Measurements from ENCODE around the gene INTS1. TPM values are rescaled to one million over a fixed set of nuclear protein-coding genes. Genes with fewer than 3 reads are reported as not detected.

INTS1 gene
- total RNA-seq, 2 experiments from 2014 or later, result 86.4 to 92.5 TPM

- DNase-seq, result no peak
- Mint-ChIP-seq H3K4me3 (no peak overlapping the region), H3K27ac (no peak overlapping the region), H3K36me3 (peaks cover 20% of the 10 kb centered on the region), H3K4me1 (ENCODE audit: low read depth) (peaks cover 5% of the 10 kb centered on the region), H3K9me3 (no peaks in the 10 kb centered on the region), H3K27me3 (no peaks in the 10 kb centered on the region)
- ChIA-PET CTCF (no interaction called here), POLR2A (no interaction called here)
- intact Hi-C loops (cut with micrococcal nuclease), result no loop called here
These were observed 7.5 kb downstream of the INTS1 start for GRCh38 chr7:1496531-1497292.

DNA sequence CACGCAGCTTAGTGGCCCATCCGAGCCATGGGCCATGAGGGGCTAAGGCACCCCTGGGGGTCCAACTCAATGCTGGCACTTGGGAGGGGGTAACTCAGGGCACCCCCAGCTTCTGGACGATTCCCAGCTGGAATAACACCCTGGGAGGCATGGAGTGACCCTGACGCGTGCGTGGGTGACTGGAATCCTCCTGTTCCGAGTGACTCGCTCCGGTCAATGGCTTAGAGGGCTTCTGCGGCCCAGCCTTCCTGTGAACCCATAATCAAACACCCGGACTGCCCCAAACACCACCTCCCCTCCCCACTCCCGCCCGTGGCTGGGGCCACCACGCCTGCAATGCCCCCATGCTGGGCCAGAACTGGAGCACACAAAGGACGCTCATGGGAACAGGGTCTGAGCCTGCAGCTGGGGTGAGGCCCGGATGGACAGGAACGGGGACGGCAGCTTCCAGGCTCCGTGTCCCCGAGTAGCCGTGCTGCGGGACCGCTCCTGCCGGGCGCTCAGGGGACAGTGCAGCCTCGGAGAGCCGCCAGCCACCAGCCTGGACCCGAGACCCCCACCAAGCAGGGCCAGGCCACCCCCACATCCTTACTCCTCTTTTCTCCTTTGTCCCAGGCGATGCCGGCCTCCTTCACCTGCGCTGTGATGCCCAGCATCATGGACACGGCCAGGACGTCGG is 8.5 kb downstream of the INTS1 start:
- Mint-ChIP-seq H3K4me3 (no peak overlapping the region), H3K4me1 (ENCODE audit: low read depth) (peaks cover 4% of the 10 kb centered on the region), H3K27ac (no peak overlapping the region), H3K36me3 (peaks cover 19% of the 10 kb centered on the region), H3K9me3 (no peaks in the 10 kb centered on the region), H3K27me3 (no peaks in the 10 kb centered on the region)
- ChIA-PET POLR2A (no interaction called here), CTCF (no interaction called here)
- DNase-seq, result no peak
- intact Hi-C loops (cut with micrococcal nuclease), result no loop called here

- intact Hi-C loops (cut with micrococcal nuclease), result no loop called here
- Mint-ChIP-seq H3K27ac (no peak overlapping the region), H3K4me3 (no peak overlapping the region), H3K36me3 (peaks cover 18% of the 10 kb centered on the region), H3K27me3 (no peaks in the 10 kb centered on the region), H3K4me1 (ENCODE audit: low read depth) (no peaks in the 10 kb centered on the region), H3K9me3 (no peaks in the 10 kb centered on the region)
- no peak for DNase-seq
- ChIA-PET POLR2A (no interaction called here), CTCF (no interaction called here)
These were observed 9.2 kb downstream of the INTS1 start for GRCh38 chr7:1494866-1495563.

GRCh38 chr7:1494447-1494846 is 9.7 kb downstream of the INTS1 start:
- CTCF ChIA-PET, result no interaction called here
- no peak overlapping the region for H3K27ac Mint-ChIP-seq
- intact Hi-C loops (cut with micrococcal nuclease), result no loop called here
- H3K36me3 Mint-ChIP-seq, result peaks cover 21% of the 10 kb centered on the region
- POLR2A ChIA-PET, result no interaction called here
- H3K4me1 Mint-ChIP-seq (ENCODE audit: low read depth), result no peaks in the 10 kb centered on the region
- no peaks in the 10 kb centered on the region for H3K9me3 Mint-ChIP-seq
- no peak overlapping the region for H3K4me3 Mint-ChIP-seq
- no peak for DNase-seq
- no peaks in the 10 kb centered on the region for H3K27me3 Mint-ChIP-seq

DNA sequence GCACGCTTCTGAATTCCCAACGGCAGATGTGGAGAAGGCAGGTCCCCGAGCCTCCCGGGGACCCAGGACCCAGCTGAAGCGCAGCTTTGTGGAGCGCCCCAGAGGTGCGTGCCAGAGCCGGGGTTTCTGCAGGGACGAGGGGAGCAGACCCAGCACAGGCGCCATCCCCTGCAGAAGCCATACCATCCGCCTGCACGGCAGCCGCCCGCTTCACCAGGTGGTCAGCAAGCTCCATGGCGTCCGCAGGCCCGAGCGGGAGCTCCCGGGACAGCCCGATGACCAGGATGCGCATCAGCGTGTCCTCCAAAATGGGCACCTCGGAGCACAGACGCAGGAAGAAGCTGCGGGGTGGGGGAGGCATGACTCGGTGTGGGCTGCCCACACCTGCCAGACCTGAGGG is 10.6 kb downstream of the INTS1 start:
- ChIA-PET CTCF (no interaction called here), POLR2A (no interaction called here)
- Mint-ChIP-seq H3K4me3 (no peak overlapping the region), H3K27ac (no peak overlapping the region), H3K27me3 (no peaks in the 10 kb centered on the region), H3K9me3 (no peaks in the 10 kb centered on the region), H3K4me1 (ENCODE audit: low read depth) (no peaks in the 10 kb centered on the region), H3K36me3 (peaks cover 23% of the 10 kb centered on the region)
- DNase-seq, result no peak
- intact Hi-C loops (cut with micrococcal nuclease), result no loop called here

- DNase-seq, result no peak
- Mint-ChIP-seq H3K36me3 (peaks cover 28% of the 10 kb centered on the region), H3K27ac (no peak overlapping the region), H3K9me3 (no peaks in the 10 kb centered on the region), H3K4me1 (ENCODE audit: low read depth) (no peaks in the 10 kb centered on the region), H3K27me3 (no peaks in the 10 kb centered on the region), H3K4me3 (no peak overlapping the region)
- POLR2A ChIA-PET, result no interaction called here
- intact Hi-C loops (cut with micrococcal nuclease), result no loop called here
- CTCF ChIA-PET, result no interaction called here
These were observed 11.1 kb downstream of the INTS1 start for GRCh38 chr7:1493129-1493528.

DNA sequence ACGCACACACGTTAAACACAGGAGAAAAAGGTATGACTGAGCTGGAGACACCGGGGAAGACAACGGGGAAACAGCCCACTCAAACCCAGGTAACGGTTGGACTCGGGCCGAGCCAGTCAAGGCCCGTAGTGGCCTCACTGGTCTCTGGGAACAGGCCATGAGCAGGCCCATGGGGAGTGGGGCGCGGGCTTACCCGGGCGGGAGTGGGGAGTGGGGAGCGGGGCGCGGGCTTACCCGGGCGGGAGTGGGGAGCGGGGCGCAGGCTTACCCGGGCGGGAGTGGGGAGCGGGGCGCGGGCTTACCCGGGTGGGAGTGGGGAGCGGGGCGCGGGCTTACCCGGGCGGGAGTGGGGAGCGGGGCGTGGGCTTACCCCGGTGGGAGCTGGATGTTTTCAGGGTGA is 11.5 kb downstream of the INTS1 start:
- H3K27me3 Mint-ChIP-seq, result no peaks in the 10 kb centered on the region
- H3K9me3 Mint-ChIP-seq, result no peaks in the 10 kb centered on the region
- CTCF ChIA-PET, result interaction anchor here (0.7 kb wide), 1 partner anchor 18 kb away, joined by 3 read pairs; no protein-coding TSS in a partner anchor
- no peak for DNase-seq
- H3K4me3 Mint-ChIP-seq, result no peak overlapping the region
- H3K4me1 Mint-ChIP-seq (ENCODE audit: low read depth), result no peaks in the 10 kb centered on the region
- H3K27ac Mint-ChIP-seq, result no peak overlapping the region
- intact Hi-C loops (cut with micrococcal nuclease), result no loop called here
- POLR2A ChIA-PET, result no interaction called here
- H3K36me3 Mint-ChIP-seq, result peaks cover 28% of the 10 kb centered on the region

GRCh38 chr7:1492221-1492620 is 12.0 kb downstream of the INTS1 start:
- ChIA-PET POLR2A (no interaction called here), CTCF (interaction anchor here (0.7 kb wide), 1 partner anchor 18 kb away, joined by 3 read pairs; no protein-coding TSS in a partner anchor)
- Mint-ChIP-seq H3K27ac (no peak overlapping the region), H3K27me3 (no peaks in the 10 kb centered on the region), H3K4me3 (no peak overlapping the region), H3K9me3 (no peaks in the 10 kb centered on the region), H3K4me1 (ENCODE audit: low read depth) (no peaks in the 10 kb centered on the region), H3K36me3 (peaks cover 28% of the 10 kb centered on the region)
- intact Hi-C loops (cut with micrococcal nuclease), result no loop called here
- no peak for DNase-seq

DNA sequence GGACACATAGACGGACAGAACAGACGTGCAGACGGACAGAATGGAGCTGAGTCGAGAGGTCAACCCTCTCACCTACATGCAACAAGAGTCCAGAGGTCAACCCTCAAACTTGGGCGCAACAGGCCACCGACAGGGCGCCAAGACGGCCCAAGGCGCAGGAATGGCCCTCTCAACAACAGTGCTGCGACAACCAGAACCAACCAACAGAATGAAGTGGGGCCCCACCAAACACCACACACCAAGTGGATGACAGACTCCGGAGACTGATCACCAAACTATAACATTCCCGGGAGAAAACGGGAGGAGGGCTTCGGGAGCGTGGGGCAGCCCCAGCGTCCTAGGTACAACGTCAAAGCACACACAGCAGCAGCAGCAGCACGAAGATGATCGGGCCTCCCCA is 13.4 kb downstream of the INTS1 start:
- DNase-seq, result no peak
- ChIA-PET CTCF (no interaction called here), POLR2A (no interaction called here)
- H3K4me3 Mint-ChIP-seq, result no peak overlapping the region
- intact Hi-C loops (cut with micrococcal nuclease), result no loop called here
- peaks cover 25% of the 10 kb centered on the region for H3K36me3 Mint-ChIP-seq
- no peaks in the 10 kb centered on the region for H3K4me1 Mint-ChIP-seq (ENCODE audit: low read depth)
- H3K27ac Mint-ChIP-seq, result no peak overlapping the region
- H3K27me3 Mint-ChIP-seq, result no peaks in the 10 kb centered on the region
- H3K9me3 Mint-ChIP-seq, result no peaks in the 10 kb centered on the region

DNA sequence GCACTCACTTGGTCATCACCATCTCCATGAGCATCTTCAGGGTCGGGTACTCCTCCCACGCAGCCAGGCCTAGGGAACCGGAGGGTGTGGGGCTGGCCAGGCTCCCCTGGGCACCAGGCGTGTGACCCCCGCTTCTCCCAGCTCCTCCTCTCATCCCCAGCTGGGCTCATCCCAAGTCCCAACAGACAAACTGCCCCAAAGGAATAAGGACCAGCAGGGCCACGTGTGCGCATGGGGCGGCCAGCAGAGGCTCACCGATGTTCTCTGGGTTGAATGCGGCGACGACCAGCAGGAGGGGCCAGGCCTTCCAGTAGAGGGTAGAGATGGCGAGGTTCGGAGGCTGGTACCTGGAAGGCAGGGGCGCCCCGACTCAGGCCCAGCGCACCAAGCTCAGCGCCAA is 14.9 kb downstream of the INTS1 start:
- CTCF ChIA-PET, result no interaction called here
- H3K4me3 Mint-ChIP-seq, result no peak overlapping the region
- peaks cover 25% of the 10 kb centered on the region for H3K36me3 Mint-ChIP-seq

DNA sequence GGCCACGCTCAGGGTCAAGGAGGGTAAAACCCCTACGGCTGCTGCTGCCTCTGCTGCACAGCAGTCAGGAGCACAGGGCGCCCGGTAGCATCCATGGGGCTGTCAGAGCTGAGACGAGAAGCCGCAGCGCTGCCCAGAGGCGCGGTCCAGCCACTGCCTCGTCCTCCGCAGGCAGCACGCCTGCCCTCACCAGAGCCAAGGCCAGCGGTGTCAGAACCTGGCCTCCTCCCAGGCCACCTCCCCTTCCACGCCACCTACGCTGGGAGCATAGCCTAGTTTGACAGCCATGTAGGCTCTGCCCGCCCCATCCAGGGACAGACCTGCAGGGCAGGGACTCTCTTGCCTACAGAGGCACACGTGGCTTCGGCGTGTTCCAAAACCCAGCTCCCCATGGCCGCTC is 16.2 kb downstream of the INTS1 start:
- H3K27me3 Mint-ChIP-seq, result no peaks in the 10 kb centered on the region
- intact Hi-C loops (cut with micrococcal nuclease), result no loop called here
- DNase-seq, result no peak
- no peak overlapping the region for H3K27ac Mint-ChIP-seq
- H3K4me1 Mint-ChIP-seq (ENCODE audit: low read depth), result no peaks in the 10 kb centered on the region
- no peaks in the 10 kb centered on the region for H3K9me3 Mint-ChIP-seq
- peaks cover 25% of the 10 kb centered on the region for H3K36me3 Mint-ChIP-seq
- POLR2A ChIA-PET, result no interaction called here
- no peak overlapping the region for H3K4me3 Mint-ChIP-seq
- CTCF ChIA-PET, result interaction anchor here (0.7 kb wide), 1 partner anchor 13 kb away, joined by 4 read pairs; no protein-coding TSS in a partner anchor

More for the DNA sequence above, 14.9 kb downstream of the INTS1 start:
- Mint-ChIP-seq H3K27me3 (no peaks in the 10 kb centered on the region), H3K9me3 (no peaks in the 10 kb centered on the region), H3K27ac (no peak overlapping the region), H3K4me1 (ENCODE audit: low read depth) (no peaks in the 10 kb centered on the region)
- intact Hi-C loops (cut with micrococcal nuclease), result no loop called here
- DNase-seq, result no peak
- POLR2A ChIA-PET, result no interaction called here

DNA sequence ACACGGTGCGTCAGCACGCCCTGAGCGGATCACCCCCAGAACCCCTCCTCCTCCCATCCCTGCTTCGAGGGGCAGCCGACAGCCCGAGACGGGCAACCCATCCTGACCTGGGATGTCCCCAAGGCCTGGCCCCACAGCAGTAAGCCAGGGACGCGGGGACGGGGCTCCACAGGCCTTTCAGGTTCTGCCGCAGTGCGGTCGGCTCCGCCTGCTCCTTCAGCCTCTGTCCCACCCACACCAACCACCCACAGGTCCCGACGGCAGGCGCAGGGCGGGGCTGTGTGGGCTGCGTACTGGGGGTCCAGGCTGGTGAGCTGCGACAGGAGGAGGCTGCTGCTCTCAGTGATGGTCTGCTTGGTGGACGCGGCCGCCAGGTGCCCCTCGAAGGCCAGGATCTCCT is 16.7 kb downstream of the INTS1 start:
- Mint-ChIP-seq H3K27me3 (no peaks in the 10 kb centered on the region), H3K36me3 (peaks cover 24% of the 10 kb centered on the region), H3K9me3 (no peaks in the 10 kb centered on the region), H3K27ac (no peak overlapping the region), H3K4me3 (no peak overlapping the region), H3K4me1 (ENCODE audit: low read depth) (no peaks in the 10 kb centered on the region)
- CTCF ChIA-PET, result interaction anchor here (0.7 kb wide), 1 partner anchor 13 kb away, joined by 4 read pairs; no protein-coding TSS in a partner anchor
- intact Hi-C loops (cut with micrococcal nuclease), result no loop called here
- POLR2A ChIA-PET, result no interaction called here
- no peak for DNase-seq

All from activated CD4-positive, alpha-beta memory T cell treated with anti-CD3 and anti-CD28 coated beads for 36 hours (primary cell).